Dedifferentiated amniotic fluid mesenchymal stem cell (primary cell): ENCODE measurements around the gene ZNF365.
"Not testable (repeated sequence)": the region's sequence is repeated elsewhere in the genome, so short reads cannot be mapped to it uniquely, and the experiment has no call there.

Experiments
- DNase-seq: peaks from one replicate; pipeline ENCODE4 v3.0.0-alpha.2; 2016; ENCODE audit errors: extremely low spot score

Gene ZNF365

GRCh38 chr10:62373995-62374861, at the start of gene ZNF365:
Gene ZNF365 (plus strand): TSS chr10:62374369. CDS start chr10:62376194, 1,825 bp downstream.
- peak; percentile 34 for DNase-seq

- DNase-seq = no peak
Observed at GRCh38 chr10:62326176-62326575, 48.0 kb upstream of the ZNF365 start.

- peak; percentile 41 for DNase-seq
Observed at GRCh38 chr10:62327885-62328284, 46.3 kb upstream of the ZNF365 start.

- DNase-seq = no peak
Observed at GRCh38 chr10:62330213-62330612, 44.0 kb upstream of the ZNF365 start.

- DNase-seq = no peak
Observed at GRCh38 chr10:62332406-62332805, 41.8 kb upstream of the ZNF365 start.

- DNase-seq = no peak
Observed at GRCh38 chr10:62333135-62333889, 40.9 kb upstream of the ZNF365 start.

GRCh38 chr10:62333988-62334682, 40.0 kb upstream of the ZNF365 start:
- no peak for DNase-seq

- no peak for DNase-seq
Observed at GRCh38 chr10:62335326-62335725, 38.8 kb upstream of the ZNF365 start.

- no peak for DNase-seq
Observed at GRCh38 chr10:62336404-62336803, 37.8 kb upstream of the ZNF365 start.

- no peak for DNase-seq
Observed at GRCh38 chr10:62341419-62341818, 32.8 kb upstream of the ZNF365 start.

GRCh38 chr10:62343000-62343399, 31.2 kb upstream of the ZNF365 start:
- no peak for DNase-seq

GRCh38 chr10:62348029-62348428, 26.1 kb upstream of the ZNF365 start:
- DNase-seq = no peak

GRCh38 chr10:62352356-62352970, 21.7 kb upstream of the ZNF365 start:
- no peak for DNase-seq

GRCh38 chr10:62354916-62355315, 19.3 kb upstream of the ZNF365 start:
- DNase-seq = no peak

- DNase-seq = no peak
Observed at GRCh38 chr10:62356447-62356846, 17.7 kb upstream of the ZNF365 start.

GRCh38 chr10:62358151-62358550, 16.0 kb upstream of the ZNF365 start:
- not testable (repeated sequence) for DNase-seq

- DNase-seq = no peak
Observed at GRCh38 chr10:62373639-62373994, 552 bp upstream of the ZNF365 start.

GRCh38 chr10:62374862-62375710, 917 bp downstream of the ZNF365 start:
- peak; percentile 35 for DNase-seq

GRCh38 chr10:62376071-62377025, 2.2 kb downstream of the ZNF365 start:
- no peak for DNase-seq

GRCh38 chr10:62377026-62377415, 2.9 kb downstream of the ZNF365 start:
- no peak for DNase-seq
